ENCODE data around the gene MGAT5. TPM values are rescaled to one million over a fixed set of nuclear protein-coding genes. Genes with fewer than 3 reads are reported as not detected.

The MGAT5 gene
- total RNA-seq, 2 donors from 2014 or later: 61.7 to 63.2 TPM

- no peak for TF ChIP-seq CTCF (IDR thresholded peaks at IDR 0.05)
- Histone ChIP-seq H3K27ac (no peak overlapping the region), H3K4me3 (no peak overlapping the region), H3K4me1 (peaks cover 4% of the 10 kb centered on the region), H3K9me3 (no peaks in the 10 kb centered on the region), H3K36me3 (no peaks in the 10 kb centered on the region), H3K9ac (ENCODE audit: low read depth in 2 of 2, low read length in 2 of 2) (no peak overlapping the region), H3K27me3 (no peaks in the 10 kb centered on the region)
- no peak for DNase-seq
- intact Hi-C loops (cut with DNase I): no loop called here
Measured at GRCh38 chr2:134463699-134464022, 209.8 kb downstream of the MGAT5 start.

GRCh38 chr2:134465228-134466105, 211.6 kb downstream of the MGAT5 start:
- DNase-seq: peak; percentile 10
- H3K4me3 ChIP-seq: no peak overlapping the region
- no peaks in the 10 kb centered on the region for H3K27me3 ChIP-seq
- intact Hi-C loops (cut with DNase I): no loop called here
- H3K4me1 ChIP-seq: peaks cover 4% of the 10 kb centered on the region
- H3K9me3 ChIP-seq: no peaks in the 10 kb centered on the region
- H3K36me3 ChIP-seq: no peaks in the 10 kb centered on the region
- H3K9ac ChIP-seq (ENCODE audit: low read depth in 2 of 2, low read length in 2 of 2): no peak overlapping the region
- no peak overlapping the region for H3K27ac ChIP-seq
- TF ChIP-seq CTCF (IDR thresholded peaks at IDR 0.05): no peak

GRCh38 chr2:134466141-134466540, 212.3 kb downstream of the MGAT5 start:
- TF ChIP-seq CTCF (IDR thresholded peaks at IDR 0.05): peak; percentile 23
- DNase-seq: peak; percentile 24
- intact Hi-C loops (cut with DNase I): no loop called here

GRCh38 chr2:134468164-134468563, 214.3 kb downstream of the MGAT5 start:
- intact Hi-C loops (cut with DNase I): no loop called here

More at GRCh38 chr2:134466141-134466540, 212.3 kb downstream of the MGAT5 start:
- no peaks in the 10 kb centered on the region for H3K9me3 ChIP-seq
- H3K9ac ChIP-seq (ENCODE audit: low read depth in 2 of 2, low read length in 2 of 2): no peak overlapping the region
- H3K27me3 ChIP-seq: no peaks in the 10 kb centered on the region
- H3K4me1 ChIP-seq: peaks cover 4% of the 10 kb centered on the region
- H3K4me3 ChIP-seq: no peak overlapping the region
- no peaks in the 10 kb centered on the region for H3K36me3 ChIP-seq
- H3K27ac ChIP-seq: no peak overlapping the region

GRCh38 chr2:134468776-134469175, 214.9 kb downstream of the MGAT5 start:
- Histone ChIP-seq H3K4me1 (peaks cover 4% of the 10 kb centered on the region), H3K36me3 (no peaks in the 10 kb centered on the region), H3K27me3 (no peaks in the 10 kb centered on the region), H3K9ac (ENCODE audit: low read depth in 2 of 2, low read length in 2 of 2) (no peak overlapping the region), H3K27ac (no peak overlapping the region), H3K4me3 (no peak overlapping the region), H3K9me3 (no peaks in the 10 kb centered on the region)
- DNase-seq: no peak
- intact Hi-C loops (cut with DNase I): no loop called here
- no peak for TF ChIP-seq CTCF (IDR thresholded peaks at IDR 0.05)

More at GRCh38 chr2:134468164-134468563, 214.3 kb downstream of the MGAT5 start:
- no peak overlapping the region for H3K27ac ChIP-seq
- peak; percentile 8 for DNase-seq
- peaks cover 4% of the 10 kb centered on the region for H3K4me1 ChIP-seq
- no peak for TF ChIP-seq CTCF (IDR thresholded peaks at IDR 0.05)
- no peak overlapping the region for H3K9ac ChIP-seq (ENCODE audit: low read depth in 2 of 2, low read length in 2 of 2)
- no peak overlapping the region for H3K4me3 ChIP-seq
- no peaks in the 10 kb centered on the region for H3K27me3 ChIP-seq
- H3K36me3 ChIP-seq: no peaks in the 10 kb centered on the region
- no peaks in the 10 kb centered on the region for H3K9me3 ChIP-seq
